Dermis blood vessel endothelial cell (primary cell): ENCODE measurements around the gene NPL. TPM values are rescaled to one million over a fixed set of nuclear protein-coding genes. Genes with fewer than 3 reads are reported as not detected.
A peak's percentile ranks its signal among the peaks of the same experiment; 100 is the strongest.

ENCODE experiments used
- DNase-seq: peaks from one replicate; pipeline ENCODE4 v3.0.0; 2010
- total RNA-seq: library from RNA; depleted of rRNA; stranded (reverse); fragments of >200 nt; gene quantifications from 2 replicates; pipeline ENCODE4 v1.2.3, GENCODE V29; 2014

The NPL gene, protein sequence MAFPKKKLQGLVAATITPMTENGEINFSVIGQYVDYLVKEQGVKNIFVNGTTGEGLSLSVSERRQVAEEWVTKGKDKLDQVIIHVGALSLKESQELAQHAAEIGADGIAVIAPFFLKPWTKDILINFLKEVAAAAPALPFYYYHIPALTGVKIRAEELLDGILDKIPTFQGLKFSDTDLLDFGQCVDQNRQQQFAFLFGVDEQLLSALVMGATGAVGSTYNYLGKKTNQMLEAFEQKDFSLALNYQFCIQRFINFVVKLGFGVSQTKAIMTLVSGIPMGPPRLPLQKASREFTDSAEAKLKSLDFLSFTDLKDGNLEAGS
- 1.9 and 2.4 TPM in 2 replicates for total RNA-seq

DNA sequence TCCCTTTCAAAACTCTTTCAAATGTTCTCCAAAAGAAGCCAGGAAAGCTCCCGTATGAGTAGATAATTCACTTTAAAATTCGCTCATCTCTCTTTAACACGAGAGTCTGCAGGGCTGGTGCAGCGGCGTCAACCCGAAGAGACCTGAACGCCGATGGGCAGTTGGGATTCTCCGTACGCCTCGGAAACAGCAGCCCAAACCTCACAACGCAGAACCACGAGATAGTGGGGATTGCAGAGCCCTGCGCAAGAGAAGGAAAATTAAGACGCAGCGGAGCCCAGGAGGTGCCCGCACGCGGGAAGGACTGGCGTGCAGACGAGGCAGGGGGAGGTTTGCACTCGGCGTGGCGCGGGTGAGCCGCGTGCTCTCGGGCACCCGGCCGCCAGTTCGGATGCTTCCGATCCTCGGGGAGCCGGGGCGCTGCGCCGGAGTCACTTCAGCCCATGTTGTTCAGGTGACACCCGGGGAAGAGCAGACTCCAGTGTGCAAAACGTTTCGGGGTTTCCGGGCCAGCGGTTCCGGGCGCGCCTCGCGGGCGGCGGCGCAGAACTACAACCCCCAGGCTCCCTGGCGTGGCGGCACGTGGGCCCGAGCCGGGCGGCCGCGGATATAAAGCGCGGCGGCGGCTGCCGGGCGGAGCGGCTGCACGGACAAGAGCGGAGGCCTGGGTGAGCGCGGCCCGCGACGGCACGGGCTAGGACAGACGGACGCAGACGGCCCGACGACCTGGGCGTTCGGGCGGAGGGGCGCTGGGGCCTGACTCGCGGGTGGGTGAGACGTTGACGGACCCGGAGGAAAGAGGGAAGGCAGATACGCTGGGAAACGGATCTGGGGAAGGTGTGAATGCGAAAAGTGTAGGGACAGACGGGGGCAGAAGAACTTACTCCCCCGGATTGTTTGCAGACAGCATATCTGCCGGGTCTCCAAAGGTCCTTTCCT lies at the start of gene NPL:
Gene NPL (plus strand): TSS at position 636 of the 939 bp plus-strand sequence. CDS start 4,599 bp downstream, outside the sequence.
- DNase-seq, result peak; percentile 80

DNA sequence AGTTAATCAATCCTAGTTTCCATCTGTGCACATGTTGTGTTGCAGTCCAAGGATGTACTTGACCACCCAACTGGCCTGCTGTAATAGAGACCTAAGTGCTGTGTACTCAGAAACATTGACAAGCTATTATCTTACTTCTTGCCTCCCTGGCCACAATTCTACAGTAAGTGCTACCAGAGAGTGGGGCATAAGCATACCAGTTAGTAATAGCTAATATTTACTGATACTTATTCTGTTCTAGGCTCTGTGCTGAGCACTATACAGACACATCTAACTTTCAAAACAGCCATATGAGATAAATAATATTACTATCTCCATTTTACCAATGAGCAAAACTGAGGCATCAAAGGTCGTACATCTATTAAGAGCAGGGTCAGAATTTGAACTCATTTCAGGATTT lies 49.5 kb upstream of the NPL start:
- DNase-seq, result no peak

DNA sequence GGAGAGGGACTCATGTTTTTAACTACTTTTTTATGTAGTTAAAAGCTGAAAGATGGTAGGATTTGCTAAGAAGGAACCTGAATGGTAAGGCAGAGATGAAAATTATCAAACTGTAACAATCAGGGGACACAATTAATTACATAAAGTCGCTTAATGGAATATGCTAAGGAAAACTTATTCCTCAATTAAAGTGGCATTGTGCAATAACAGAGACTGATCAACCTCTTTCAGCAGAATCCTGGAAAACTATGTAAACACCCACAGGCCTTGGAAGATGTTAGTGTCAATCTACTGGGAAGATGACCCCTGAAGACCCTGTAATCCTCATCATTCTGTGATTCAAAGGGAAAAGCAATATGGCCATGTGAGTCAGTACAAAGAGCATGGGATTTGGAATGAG lies 46.8 kb upstream of the NPL start:
- DNase-seq, result no peak

DNA sequence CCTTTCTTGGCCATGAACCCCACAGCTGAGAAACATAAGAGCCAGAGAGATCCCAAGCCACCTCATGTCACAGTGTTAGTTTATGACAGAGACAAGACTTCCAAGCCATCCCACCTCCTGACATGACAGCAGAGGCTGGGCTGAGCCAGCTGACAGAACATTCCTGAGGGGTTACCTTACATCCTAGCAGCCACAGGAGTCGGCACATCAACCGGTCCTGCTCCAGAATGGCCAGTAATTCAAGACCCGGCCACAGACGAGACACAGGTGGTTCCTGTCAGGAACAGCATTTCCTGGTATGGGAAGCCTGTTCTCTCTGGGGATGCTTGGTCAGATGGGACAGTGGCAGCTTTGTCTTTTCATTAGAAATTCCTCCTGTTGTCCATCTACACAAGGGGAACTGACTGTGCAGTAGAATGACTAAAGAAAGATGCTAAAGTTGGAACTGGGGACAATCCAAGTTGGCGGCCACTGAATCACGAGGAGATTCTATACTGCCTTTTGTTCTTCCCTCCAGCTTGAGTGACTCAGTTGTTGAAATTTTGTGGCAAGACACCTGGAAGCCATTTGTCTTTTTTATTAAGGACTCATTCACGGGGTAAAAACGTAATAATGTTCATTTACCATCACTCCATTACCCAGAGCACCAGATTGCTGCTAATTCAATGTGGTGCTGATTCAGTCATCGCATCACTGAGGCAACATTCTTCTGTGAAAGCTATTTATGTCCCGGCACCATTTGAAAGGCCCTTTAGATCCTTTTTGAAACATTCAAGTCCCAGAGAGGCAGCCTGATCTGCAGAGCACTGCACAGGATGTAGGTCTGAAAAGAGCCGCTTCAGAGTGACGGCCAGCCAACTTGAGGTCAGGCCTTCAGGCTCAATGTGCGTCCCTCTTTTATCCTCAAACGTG lies 37.2 kb upstream of the NPL start:
- DNase-seq, result peak; percentile 26

DNA sequence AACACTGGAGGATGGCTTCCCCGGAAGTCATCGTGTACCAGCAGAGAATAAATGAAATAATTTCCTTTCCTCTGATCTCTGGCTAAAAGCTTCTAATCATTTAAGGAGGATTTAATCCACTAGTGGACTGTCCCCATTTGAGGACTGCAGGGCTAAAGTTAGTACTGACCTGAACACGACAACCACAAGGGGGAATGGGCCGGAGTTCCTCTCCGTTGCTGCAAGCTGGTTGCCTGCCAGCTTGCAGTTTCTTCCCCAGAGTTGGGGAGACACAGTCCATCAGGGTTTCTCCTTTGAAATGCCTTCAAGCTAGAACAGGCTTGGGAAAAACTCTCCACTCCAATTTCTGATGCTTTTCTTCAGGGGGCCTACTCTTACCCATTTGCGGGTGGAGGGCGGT lies 35.5 kb upstream of the NPL start:
- no peak for DNase-seq

DNA sequence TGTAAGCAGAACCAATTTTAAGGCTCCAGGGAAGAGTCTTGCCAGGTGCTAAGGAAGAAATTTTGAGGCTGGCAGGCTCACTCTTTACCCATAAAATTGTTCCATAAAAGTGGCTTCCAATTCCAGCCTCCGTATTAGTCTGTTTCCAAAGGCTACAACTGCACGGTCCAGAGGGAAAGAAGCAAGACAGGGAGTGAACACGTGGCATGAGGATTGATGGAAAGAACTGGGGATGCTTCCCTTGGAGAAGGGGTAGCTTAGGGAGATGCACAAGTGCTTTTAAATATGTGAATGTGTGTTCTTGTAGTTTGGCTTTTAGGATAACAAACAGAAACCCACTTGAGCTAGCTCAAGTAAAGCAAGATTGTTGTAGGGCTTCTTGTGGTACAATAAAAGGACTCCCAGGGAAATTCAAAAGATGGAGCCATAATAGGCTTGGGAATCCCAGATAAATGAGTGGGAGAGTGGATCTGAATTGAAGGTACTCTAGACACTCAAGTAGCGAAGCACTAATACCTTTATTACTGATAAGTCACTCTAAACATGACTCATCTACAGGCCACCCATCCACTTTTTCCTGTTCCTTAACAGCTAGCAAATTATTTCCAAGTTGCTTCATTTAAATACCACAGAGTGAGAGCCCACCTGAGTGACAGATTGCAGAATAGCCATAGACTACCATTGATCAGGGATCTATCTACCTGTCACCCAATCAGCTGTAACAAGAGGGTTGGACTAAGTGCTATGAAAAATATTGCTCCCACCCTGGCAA lies 34.8 kb upstream of the NPL start:
- DNase-seq, result no peak

DNA sequence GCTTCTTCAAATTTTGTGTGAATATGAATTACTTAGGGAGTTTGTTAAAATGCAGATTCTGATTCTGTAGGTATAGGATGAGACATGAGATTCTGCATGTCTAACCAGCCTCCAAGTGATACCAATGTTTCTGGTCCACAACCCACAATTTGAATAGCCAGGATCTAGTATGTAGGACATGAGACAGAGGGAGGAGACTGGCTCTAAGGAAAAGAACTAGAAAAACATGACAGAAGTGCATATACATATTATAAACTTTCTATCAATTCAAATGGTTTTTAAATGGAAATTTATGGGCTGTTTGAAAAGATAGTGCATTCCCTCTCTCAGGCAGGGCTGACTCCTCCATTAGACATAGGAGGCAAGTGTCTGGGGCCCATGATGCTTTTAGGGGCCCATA lies 33.9 kb upstream of the NPL start:
- DNase-seq, result no peak

DNA sequence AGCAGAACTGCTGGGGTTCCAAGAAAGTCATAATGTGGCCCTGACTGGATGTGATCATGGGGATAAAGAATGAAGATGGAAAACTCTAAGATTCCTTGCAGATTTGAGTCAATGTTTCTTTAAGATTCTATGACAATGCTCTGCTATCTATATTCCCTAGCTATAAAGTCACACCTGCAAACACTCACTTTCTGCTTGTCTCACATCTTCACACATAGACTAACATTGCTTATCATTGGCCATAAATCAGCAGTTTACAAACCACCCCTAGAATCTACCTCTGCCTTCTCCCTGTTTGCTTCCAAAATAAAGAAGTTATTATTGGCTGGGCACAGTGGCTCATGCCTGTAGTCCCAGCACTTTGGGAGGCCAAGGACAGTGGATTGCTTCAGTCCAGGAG lies 33.1 kb upstream of the NPL start:
- DNase-seq, result no peak

DNA sequence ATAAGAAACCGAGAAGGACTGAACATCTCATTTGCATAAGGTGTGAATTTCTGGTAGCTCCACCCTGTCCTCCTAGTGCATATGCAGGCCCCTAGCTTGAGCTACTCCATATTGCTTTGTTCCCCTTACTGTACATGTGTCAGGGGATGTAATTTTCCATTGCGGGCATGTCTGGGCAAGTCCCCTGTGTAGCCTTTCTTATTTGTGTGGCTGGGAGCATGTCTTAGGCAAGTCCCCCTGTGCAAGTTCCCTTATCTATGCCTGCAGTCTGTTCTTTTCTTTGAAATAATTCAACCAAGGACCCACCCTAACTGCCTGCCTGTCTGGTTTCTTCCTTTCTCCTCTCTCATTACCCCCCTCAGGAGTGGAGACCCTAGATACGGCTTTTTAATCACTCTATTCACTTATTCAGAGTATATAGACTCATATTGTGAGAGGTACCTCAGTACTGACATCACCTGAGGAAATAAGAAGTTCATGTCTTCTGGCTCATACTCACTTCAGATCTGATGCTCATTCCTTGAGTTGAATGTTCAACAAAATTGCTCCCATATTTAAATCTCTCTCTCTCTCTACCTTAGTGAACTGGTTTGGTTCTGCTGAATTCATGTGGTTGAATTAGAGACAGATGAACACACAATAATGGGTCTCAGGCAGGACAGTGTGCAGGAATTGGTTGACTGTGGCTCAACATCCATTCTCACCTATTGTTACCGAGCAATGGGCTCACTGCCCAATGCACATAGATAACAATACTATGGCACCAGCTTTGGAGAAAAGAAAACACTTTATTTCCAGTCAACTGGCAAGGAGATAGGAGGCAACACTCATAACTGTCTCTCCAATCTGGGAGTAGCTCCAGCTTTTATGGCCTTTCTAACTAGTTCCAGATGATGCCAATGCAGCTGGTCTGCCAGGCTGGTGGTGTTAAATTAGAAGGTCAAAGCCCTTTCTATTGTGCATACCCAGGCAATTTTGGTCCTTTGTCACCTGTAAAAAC lies 27.9 kb upstream of the NPL start:
- DNase-seq, result peak; percentile 5

DNA sequence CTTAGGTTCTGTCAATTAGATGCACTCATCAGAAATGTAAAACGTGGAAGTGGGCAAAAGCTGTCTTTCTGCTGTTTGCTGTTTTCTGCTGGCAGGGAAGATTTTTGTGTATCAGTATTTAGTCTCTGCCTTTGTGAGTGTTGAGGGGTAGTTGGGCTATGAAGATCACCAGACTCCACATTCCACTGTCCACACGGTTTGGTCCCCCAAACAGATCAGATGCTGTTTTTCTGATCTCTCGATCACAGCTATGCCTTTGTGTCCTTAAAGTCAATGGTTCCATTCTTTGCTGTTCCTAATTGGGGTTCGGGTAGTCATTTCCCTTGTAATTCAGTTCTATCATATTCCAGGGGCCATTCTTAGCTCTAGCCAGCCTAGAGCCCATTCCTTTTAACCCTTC lies 27.0 kb upstream of the NPL start:
- no peak for DNase-seq

DNA sequence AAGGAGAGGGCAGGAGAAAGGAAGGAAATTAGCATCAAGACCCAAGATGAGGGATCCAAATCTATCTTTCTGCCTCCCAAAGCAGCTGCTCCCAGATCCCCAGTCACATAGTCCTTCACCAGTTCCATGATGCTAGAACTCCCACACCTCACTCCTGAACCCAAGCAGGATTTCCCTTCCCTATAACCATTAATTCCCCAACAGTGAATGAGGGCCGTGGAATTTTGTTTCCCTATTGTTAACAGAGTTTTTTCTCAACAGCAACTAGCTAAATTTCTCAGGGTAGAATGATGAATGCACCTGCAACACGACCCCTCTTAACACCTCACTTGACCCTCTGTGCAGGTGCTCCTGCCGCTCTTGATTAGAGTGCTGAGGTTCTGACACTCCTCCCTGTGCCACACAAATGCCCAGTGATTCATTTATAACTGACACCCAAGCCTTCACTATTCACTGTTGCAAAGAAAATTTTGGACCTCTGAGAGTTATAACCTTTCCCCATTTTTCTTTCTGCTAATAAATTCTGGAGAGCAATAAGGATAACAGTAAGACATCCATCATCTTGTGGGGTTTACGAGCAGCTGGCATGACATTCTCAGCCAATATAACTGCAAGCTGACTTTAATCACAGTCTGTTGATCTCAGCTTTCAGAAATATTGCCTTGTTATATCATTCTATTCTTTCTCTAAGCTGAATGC lies 25.4 kb upstream of the NPL start:
- DNase-seq, result no peak

DNA sequence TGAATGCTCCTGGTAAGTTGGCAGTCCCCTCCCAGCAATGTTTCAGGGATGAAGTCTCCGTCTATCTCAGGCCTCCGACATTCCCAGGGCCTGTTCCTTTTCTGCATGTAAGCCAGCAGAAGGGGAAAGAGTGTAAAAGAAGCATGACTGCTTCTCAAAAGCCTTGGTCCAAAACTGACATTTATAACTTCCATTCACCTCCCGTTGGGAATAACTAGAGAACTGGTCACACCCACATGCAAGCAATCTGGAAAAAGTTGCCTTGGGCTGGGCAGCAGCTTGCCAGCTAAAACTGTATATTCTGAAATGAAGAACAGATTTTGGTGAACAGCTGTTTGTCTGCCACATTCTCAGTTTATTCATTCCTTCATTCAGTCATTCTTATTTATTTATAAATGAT lies 24.2 kb upstream of the NPL start:
- no peak for DNase-seq

DNA sequence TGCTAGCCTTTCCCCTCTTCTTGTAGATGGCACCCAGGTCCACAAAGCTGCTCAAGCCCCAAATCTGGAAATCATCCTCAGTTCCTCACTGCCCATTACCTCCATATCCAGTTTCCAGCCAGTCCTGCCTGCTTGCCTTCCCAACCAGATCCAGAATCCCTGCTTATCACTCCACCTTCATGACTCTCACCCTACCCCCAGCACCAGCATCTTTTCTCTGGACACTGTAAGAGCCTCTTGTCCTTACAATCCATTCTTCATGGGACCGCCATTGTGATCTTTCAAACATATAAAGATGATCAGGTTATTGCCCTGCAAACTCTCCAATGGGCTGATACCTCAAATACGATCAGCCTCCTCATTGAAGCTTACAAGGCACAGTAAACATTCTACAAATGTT lies 23.5 kb upstream of the NPL start:
- no peak for DNase-seq

DNA sequence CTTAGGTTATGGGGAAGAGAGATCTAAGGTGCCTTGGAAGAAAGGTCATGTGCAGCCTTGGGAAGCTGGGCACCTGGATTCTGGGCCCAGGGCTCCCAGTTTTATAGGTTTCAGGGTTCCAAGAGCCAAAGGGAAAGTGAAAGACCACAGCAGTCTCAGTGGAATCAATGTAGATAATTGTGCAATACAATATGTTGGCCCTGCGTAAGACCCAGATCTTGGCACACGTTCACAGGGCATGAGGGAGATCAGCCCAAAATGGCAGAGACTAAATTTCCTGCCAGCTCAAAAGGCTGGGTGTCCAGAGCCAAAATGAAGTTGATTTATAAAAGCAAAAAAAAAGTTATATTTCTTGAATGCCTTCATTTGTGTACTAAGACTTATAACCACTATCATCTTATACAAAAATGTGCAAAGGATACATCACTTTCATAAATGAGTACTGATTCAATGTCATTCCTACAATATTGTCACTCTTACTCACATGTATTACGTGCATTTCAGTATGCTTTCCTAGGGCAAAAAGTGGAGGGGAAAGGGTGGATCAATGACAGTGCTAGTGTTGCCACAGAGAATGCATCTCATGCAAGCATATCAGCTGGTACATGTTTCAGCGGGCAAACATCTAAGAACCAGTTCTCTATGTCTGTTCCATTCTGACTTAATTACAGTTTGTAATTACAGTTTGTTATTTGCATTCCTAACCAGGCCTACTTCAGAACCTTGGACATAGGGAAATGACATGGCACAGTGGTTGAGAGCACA lies 22.5 kb upstream of the NPL start:
- DNase-seq, result no peak

DNA sequence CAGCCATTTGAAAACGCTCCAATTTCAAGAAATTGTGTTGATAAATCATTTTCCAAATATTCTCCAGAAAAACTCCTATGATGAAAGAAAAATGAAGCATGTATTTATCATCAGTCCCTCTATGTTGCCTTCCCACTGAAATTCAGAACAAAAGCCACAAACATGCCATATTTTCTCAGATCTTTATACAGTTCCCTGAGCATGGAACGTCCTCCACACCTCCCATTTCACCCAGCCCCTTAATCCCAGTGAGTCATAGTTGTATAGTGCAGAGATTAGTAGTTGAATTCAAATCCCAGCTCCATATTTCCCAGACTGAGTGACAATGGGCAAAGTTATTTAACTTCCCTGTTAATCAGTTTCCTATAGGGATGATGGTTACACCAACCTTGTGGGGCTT lies 20.6 kb upstream of the NPL start:
- no peak for DNase-seq

DNA sequence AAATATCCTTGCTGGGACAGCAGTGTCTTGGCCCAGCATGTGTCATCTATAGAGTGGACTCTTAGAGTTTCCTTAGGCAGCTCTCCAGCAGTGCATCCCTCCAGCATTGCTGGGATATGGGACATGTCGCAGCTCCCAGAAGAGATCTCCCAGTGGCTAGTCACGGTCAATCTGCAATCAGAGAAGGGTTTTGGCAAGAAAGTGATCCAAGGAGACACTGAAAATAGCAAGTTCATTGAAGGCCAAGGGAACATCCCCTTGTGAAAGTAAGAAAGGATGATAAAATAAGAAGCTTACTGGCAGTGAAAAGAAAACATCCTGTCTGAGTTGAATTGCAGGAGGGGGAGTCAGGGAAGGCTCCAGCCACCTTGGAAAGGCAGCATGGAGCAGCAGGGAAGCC lies 19.3 kb upstream of the NPL start:
- no peak for DNase-seq

DNA sequence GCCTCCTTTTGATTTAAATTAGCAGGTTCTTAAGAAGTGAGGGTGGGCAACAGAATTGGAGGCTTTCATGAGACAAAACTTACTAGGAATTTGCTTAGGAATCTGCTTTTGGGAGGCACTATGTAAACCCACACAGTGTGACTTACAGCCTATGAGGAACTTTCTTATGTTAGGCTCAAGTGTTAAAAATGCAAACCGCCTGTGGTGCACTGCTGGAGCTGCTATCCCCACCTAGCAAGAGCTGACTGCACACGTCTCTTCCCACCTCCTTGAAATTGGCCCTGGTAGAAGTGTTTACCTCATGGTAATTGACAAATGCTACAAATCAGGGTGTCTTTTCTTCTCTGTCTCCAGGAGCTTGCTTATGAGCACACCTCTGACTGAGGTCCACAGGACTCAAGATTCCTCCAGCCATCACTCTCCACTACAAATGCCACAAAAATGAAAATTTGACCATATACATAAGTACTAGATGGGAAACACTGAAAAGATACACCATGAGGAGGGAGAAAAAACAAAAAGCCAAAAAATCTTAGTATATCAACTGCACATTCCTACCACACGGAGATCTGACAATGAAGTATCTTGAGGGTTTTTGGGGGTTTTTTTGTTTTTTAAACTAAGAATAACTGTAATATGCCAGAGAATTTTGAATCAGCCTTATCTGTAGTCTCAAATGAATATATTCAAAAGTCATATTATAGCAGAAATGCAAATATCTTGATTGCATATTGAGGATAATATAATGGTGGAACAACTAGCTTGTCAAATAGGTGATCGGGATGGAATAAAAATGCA lies 18.2 kb upstream of the NPL start:
- no peak for DNase-seq

DNA sequence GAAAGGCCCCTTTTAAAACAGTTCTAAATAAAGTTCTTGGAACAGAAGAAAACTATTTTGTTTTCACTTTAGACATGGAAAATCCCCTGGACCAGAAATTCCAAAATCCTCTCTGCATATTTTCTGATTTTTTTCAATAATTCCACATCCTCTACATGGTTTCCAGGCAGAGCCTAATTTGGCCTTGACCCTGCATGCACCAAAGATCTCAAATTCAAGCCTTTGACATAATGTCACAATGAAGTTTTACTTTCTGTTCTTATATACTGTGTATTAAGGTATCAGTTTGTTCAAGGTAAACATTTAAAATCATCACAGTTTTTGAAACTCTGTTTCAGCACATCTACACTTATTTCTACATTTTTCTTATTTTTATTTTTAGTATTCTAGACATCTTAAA lies 12.2 kb upstream of the NPL start:
- no peak for DNase-seq

DNA sequence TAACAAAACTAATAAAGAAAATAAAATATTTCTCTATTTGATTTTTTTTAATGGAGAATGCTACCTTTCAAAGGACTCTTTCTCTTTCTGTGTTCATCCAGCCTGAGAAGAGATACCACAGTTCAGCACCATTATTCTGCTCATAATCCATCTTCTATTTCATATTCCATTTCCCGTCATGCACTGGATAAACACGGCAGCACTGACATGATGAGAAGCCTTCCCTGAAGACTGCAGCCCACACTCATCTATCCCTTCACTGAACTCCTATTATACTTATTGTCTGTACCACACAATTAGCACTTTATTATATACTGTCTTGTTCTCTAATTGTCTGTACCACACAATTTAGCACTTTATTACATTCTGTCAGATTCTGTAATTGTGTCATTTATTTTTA lies 10.7 kb upstream of the NPL start:
- DNase-seq, result no peak
